Forelimb muscle (tissue), 1 donor: ENCODE results near the gene NDUFA13. TPM values are rescaled to one million over a fixed set of nuclear protein-coding genes. Genes with fewer than 3 reads are reported as not detected.

Experiments used
- DNase-seq: peaks from one replicate; pipeline ENCODE4 v3.0.0-alpha.2; 2013; ENCODE audit warnings: low read depth
- polyA plus RNA-seq: library from polyadenylated mRNA; unstranded; fragments of 120-200 nt; gene quantifications from one replicate; pipeline ENCODE4 v1.2.1, GENCODE V29; 2013; ENCODE audit not compliant: insufficient read length

The NDUFA13 gene
- polyA plus RNA-seq, 1 donor: 187 TPM

DNA sequence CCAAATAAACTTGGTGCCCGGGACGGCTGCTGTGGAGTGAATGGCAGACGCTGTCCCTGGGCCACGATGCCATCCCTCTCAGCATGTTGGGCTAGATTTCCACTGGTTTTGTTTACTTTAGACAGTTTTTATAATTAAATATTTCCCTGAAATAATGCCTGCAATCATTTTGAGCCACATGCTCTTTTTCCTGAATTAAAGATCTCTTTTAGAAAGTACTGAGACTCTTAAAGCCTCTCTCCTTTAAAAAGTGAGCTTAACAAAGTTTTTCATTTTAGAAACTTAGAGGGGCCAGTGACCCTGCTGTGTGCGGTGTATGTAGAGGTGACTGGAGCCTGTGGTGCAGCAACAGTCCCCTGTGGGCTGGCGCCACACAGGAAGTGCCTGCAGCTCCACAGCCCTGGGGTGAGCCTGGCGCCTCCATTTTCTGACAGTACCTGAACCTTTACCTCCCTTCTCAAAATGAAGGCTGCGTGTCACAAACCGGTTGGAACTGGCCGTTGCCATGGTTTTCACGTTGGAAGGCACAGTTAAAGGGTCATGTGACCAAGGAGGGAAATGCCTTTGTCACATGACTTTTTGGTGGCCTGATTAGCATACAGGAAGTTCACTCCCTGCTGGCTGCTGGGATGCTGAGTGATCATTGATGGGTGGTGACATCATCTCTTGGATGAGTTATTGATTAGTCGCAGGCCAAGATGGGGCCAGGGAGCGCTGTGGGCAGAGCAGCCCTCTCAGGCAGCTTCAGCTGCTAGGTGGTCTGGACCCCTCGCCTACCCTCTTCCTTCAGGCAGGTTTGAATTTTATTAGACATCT lies 26.9 kb upstream of the NDUFA13 start:
- peak; percentile 78 for DNase-seq

DNA sequence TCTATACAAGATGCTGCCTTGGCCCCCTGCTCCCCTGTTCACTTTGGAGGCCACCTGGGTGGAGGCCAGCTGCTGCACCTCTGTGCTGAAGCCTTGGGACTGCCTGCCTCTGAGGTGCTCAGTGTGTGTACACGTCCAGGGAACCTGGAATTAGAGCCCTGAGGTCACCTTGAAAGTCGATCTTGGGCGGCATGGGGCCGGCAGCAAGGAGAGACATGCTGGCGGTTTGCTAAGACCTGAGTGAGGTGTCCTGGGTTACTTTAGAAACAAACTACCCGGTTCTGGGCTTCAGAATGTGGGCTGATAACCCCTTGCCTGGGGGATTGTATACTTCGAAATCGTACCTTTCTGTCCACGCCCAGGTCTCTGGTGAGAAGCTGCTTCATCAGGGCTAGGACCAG lies 26.2 kb upstream of the NDUFA13 start:
- DNase-seq: no peak

DNA sequence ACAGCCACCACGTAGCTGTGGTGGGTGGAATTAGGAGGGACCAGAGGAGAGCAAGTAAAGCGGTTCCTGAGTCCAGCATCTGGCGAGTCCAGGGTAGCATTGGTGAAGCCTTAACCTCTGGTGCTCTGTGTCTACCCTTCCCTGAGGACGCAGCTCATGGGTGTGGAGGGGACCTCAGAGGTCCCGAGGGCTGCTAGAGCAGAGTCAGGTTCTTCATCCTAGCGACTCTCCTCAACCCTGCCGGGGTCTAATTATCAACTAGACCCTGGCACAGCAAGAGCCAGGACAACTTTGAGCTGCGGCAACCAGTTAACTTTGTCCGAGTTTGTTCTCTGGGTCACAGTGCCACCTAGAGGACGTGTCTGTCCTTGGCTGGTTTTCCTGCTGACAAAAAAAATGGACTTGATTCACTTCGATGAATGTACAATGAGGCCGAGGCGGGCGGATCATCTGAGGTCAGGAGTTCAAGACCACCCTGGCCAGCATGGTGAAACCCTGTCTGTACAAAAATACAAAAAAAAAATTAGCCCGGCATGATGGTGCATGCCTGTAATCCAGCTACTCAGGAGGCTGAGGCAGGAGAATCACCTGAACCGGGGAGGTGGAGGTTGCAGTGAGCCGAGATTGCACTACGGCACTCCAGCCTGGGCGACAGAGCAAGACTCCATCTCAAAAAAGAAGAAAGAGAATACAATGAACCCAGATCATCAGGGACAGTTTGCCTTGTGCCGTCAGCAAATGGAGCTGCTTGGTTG lies 25.6 kb upstream of the NDUFA13 start:
- DNase-seq: peak; percentile 84

DNA sequence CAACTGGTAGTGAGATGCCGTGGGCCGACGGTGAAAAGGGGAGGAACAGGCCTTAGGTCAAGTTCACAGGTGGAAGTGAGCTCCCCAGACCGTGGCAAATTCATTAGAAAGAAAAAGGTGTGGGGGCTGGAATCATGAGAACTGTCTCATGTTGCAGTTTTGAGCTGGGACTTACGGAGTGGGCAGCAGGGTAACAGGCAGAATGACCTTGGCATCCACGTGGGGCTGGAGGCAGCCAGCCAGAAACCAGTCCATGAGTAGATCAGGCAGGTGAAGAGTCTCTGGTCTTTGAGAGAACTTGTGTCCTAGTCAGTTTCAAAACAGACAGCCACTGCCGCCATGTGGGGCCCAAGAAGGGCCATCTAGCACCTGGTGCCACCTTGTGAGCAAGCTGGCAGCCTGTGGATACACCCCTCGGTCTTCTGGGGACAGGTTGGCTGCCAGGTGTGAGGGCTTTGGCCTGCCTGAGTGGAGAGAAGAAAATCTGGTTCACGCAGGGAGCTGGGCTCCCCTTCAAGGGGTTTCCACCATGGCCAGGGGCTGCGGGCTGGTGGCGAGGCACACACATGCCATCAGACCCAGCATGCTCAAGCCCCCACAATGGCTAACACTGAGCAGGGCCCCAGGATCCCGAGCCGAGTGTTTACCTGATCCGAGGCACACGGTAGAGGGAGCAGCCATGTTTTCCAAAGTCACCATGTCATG lies 24.6 kb upstream of the NDUFA13 start:
- no peak for DNase-seq

DNA sequence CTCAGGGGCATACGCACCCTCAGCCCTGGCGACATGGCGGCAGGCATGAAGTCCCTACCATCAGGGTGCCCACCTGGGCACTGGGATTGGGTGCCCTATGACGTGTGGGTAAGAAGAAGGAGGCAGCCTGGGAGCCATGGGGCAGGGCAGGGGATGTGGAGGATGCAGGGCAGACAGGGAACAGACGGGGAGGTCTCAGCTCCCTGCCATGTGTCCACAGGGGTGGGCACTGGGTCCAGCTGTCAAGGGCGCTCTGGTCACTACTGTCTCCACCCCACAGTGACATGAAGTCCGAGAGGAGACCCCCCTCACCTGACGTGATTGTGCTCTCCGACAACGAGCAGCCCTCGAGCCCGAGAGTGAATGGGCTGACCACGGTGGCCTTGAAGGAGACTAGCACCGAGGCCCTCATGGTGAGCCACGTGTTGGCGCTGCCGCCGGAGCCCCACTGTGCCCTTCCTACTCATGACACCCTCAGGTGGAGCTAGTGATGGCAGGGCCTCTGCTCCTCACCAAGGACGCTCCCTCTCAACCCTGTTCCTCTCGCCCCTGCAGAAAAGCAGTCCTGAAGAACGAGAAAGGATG lies 23.9 kb upstream of the NDUFA13 start:
- no peak for DNase-seq

DNA sequence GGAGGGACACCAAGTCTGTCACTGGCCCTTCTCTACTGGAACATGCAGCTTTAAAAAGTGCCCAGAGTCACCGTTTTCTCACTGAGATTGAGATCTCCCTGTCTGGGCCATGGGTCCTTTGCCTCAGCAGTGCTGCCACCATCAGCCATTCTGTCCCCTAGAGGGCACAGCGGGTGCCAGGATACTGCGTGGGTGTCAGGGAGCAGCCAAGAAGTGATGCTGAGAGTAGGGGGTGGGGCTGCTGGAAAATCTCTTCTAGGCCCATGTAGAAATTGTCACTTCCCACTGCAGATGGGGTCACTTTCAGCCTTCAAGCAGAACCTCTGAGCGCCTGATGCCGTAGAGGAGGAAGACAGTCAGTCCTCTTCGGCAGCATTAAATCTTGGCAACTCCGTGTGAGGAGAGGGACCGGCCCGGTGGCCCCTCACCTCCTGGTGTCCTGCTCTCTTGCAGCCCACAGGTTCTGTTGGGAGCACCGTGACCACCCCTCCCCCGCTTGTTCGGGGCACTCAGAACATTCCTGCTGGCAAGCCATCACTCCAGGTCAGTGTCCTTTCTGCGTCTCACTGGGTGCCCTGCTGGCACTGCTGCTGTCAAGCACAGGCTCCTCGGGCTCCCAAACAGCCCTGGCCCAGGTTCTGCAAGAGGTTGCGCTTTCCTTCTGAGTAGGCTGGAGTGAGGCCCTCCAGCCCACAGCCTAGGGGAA lies 22.0 kb upstream of the NDUFA13 start:
- no peak for DNase-seq

DNA sequence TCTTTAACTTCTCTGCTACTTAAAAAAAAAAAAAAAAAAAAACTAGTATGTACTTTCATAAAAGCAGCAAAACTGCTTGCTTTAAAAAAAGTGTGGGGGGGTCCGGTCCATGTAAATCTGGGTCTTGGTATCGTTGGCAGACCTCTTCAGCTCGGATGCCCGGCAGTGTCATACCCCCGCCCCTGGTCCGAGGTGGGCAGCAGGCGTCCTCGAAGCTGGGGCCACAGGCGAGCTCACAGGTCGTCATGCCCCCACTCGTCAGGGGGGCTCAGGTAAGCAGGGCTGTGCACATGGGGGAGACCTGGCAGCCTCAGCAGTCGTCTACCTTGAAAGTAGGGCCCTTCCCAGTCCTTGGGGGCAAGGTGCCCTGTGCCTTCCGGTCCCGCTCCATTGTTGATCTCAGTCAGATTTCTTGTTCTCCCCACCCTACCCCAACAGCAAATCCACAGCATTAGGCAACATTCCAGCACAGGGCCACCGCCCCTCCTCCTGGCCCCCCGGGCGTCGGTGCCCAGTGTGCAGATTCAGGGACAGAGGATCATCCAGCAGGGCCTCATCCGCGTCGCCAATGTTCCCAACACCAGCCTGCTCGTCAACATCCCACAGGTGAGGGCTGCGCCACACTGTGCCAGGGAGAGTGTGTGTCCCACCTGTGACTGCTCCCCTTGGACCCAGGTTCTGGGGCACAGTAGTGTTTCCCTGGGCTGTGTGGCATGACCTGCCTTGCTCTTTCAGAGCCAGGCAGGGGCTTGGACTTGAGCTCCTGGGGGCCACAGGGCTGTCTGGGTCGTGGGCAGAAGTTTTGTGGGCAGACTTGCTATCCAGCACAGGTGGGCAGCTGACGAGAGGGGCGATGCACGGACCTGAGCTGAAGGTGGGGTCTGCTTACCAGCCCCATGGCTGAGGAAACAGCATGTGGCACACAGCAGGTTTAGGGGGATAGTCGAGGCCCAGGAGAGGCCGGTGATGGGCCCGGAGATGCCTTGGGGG lies 20.1 kb upstream of the NDUFA13 start:
- no peak for DNase-seq

DNA sequence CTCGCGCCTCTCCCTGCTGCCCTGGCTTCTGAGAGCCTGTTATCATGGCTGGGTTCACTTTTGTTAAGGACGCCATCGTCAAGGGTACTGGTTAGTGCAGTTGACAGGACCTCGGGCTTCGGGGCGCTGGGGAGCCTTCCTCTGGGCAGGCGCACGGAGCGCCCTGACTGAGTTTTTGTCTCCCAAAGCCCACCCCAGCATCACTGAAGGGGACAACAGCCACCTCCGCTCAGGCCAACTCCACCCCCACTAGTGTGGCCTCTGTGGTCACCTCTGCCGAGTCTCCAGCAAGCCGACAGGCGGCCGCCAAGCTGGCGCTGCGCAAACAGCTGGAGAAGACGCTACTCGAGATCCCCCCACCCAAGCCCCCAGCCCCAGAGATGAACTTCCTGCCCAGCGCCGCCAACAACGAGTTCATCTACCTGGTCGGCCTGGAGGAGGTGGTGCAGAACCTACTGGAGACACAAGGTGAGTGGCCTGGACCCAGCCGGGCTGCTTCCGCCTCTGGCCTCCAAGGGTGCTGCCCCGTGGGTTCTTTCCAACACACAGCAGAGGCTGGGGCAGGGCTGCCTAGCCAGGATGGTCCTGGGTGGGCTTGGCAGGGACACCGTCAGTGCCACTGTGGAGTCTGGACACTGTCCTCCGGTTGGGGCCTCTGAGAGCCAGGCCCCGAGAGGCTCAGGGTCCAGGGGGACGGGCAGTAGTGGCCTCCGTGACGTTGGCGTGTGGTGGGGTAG lies 17.6 kb upstream of the NDUFA13 start:
- no peak for DNase-seq

DNA sequence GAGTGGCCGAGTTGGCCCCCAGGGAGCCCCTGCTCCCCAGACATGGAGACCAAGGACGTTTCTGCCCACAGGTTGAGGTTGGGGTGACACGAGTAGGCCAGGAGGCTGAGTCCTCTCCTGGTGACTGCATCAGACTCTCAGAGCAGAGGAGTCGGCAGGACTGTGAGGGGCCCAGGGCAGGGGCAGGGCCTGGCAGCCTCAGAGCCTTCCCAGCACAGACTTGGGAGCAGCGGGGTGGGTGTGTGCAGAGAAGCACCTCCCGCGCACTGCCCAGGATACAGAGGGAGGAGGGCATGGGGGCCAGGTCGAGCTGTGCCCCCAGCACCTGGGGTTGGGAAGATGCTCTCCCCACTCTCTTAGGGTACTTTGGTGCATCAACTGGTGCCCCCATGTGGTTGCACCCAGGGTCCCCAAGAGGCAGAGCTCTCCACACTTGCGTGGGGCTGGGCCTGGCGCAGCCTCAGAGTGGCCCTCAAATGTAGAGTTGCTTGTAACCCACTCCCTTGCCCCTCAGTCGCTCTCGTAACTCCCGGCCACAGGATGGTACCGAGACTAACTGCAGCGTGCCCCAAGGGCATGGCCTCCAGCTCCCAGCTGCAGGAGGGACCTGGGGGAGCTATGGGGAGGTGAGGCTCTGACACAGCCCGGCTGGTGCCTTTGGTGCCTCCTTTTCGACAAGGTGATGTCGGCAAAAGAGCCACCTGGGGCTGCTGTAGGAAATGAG lies 16.6 kb upstream of the NDUFA13 start:
- no peak for DNase-seq

DNA sequence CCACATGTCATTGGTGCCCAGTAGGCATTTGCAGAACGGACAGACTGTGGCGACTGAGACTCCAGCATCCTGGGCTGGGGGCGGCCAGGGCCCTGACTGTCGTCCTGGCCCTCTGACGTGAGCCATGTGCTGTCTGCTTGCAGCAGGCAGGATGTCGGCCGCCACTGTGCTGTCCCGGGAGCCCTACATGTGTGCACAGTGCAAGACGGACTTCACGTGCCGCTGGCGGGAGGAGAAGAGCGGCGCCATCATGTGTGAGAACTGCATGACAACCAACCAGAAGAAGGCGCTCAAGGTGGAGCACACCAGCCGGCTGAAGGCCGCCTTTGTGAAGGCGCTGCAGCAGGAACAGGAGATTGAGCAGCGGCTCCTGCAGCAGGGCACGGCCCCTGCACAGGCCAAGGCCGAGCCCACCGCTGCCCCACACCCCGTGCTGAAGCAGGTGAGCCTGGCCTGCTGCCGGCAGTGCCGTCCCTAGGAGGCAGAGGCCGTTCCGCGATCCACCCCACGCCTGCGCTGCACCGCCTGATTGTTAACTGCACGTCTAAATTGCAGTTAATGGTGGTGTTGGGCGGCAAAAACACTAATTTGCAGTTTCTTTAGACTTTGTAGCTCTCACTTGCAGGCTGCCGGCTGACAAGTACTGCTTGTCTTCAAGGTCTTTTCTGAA lies 14.9 kb upstream of the NDUFA13 start:
- DNase-seq: no peak

DNA sequence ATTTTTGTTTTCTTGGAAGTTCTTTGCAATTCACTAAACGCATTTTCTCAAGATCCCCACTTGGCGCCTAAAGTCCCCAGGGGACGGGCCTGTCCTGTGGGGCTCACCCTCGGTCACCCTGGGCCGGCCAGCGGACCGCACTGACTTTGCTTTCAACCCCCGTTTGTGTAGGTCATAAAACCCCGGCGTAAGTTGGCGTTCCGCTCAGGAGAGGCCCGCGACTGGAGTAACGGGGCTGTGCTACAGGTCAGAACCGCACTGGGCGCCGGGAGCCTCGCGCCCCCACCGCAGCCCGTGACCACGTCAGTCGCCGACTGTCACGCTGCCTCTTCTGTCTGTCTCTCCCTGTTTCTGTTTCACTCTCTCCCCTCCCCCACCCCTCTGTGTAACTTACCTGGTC lies 14.2 kb upstream of the NDUFA13 start:
- DNase-seq: no peak

DNA sequence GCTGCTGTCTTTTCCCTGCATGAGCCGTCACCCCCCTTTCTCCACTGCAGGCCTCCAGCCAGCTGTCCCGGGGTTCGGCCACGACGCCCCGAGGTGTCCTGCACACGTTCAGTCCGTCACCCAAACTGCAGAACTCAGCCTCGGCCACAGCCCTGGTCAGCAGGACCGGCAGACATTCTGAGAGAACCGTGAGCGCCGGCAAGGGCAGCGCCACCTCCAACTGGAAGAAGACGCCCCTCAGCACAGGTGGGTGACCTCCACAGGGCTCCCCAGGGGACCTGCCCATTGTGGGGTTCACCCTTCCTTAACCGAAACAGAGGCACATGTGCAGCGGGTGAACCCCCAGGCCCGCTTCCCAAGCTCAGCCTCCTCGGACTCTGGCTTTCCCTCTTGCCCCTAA lies 13.7 kb upstream of the NDUFA13 start:
- DNase-seq: no peak

DNA sequence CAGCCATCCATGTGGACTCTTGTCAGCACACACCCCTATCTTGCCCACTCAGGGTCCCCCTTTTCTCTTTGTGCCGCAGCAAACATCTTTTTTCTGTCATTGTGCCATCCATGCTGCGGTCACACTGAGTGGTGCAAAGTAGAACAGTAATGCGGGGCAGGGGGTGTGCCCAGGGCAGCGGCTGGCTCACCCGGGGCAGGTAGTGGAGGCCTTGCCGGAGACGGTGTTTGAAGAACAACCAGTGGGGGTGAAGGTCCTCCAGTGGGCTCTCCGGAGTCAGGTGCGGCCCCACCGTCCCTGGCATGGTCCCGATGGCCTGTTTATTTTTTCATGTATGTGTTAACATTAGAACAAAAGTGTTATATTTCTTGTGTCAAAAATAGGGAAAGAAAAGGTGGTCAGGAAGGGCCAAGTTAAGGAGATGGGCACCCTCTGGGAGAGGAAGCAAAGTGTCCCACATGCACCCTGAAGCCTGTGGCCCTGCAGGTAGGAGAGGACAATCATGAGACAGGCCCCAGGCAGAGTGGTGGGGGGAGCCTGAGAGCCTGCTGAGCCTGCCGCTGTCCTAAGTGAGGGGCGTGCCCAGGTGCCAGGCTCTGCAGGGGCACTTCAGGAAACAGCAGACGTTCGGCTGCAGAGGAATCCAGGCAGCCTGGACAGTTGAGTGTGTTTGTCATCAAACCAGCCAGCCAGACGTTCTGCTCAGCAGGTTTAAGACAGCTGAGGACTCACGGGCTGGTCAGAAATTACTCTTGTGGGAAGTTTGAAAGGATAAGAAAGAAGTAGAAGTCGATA lies 13.0 kb upstream of the NDUFA13 start:
- no peak for DNase-seq

DNA sequence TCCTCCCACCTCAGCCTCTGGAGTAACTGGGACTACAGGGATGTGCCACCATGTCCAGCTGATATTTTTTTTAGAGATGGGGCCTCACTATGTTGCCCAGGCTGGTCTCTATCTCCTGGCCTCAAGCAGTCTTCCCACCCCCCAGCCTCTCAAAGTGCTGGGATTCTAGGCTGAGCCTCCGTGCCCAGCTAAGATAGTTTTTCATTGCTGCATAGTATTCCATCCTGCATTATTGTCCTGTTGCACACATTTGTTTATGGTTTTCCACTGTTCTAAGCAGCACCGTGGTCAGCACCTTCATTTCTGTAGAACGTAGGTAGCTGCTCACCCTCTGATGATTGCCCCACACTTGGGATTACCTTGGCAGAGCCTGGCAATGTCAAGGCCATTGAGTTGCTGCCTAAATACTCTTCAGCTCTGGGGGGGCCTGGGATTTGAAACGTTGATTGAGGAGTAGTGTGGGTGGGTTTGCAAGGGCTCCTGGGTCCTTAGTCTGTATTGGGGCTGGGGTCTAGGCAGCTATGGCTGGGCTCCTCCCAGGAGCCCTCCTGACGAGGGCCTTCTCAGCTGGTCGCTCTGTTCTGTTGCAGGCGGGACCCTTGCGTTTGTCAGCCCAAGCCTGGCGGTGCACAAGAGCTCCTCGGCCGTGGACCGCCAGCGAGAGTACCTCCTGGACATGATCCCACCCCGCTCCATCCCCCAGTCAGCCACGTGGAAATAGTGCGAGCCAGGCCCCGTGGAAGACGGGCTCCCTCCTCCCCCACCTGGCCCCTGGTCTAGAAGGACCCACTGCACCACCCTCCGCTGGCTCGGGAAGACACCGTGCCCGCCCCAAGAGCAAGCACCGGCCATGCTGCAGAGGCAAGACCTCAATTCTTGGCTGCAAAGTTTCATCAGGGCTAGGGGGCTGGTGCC lies 11.0 kb upstream of the NDUFA13 start:
- DNase-seq: no peak

DNA sequence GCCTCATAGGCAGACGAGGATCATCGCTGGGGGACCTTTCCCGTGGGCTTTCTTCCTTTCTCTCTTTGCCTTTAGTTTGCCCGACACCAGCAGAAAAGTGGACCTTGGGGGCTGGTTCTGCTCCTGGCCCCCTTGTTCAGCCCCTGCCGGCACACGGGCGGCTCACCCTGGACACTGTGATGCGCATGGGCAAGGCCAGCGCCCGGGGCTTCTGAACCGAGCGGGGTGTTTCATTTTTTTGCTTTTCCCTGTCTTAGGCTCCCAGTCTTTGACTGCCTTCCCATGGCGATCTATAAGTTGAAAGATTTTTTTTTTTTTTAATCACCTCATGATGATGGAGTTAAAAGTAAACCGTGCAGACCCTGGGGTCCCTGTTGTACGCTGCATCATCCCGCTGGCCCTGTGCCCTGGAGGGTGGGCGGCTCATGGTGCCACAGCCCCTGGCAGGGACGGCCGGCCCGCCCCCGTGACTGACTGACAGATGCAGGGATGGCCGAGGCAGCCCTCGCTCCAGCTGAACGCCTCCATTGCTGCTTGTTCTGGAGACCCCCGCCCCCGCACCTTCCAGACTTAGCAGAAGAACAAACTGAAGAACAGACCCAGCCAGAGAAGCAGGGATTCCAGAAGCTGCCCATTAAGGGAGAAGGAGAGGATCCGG lies 10.2 kb upstream of the NDUFA13 start:
- DNase-seq: no peak

DNA sequence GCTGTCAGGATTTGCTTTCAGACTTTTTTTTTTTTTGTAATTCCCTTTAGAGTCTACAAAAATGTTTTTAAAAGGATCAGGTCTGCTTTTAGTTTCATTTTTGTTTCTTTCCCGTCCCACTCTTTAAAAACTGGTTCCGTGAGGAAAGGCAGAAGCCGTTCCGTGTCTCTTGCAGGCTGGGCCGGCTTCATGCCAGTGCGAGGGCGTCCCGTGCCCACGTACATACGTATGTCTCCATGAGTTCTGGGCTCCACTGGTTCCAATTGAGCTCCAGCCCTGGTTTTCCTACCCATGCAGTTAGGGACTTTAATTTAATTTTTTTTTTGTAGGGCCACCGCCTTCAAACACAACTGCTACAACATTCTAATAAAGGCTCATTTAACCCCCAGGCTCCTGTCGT lies 9.4 kb upstream of the NDUFA13 start:
- no peak for DNase-seq
